GM12864 (cell line): Measurements from ENCODE around the gene IMMP2L.

Experiments
- DNase-seq: peaks from one replicate; pipeline ENCODE4 v3.0.0-alpha.2; 2011; ENCODE audit warnings: low read depth
- H3K4me3 ChIP-seq: 2 replicates; pipeline ENCODE4 v1.5.1; 2011; ENCODE audit warnings: mild to moderate bottlenecking, low read depth, low read length, control low read depth
- CTCF ChIP-seq: IDR thresholded peaks from 2 replicates; pipeline ENCODE4 v1.5.1; 2011; ENCODE audit warnings: low read depth, mild to moderate bottlenecking, moderate library complexity, low read length, control low read depth, inconsistent platforms; ENCODE audit errors: missing control alignments

The IMMP2L gene

GRCh38 chr7:110813986-110814385 lies 748.3 kb downstream of the IMMP2L start:
- TF ChIP-seq CTCF: no peak
- DNase-seq: no peak
- H3K4me3 ChIP-seq: no peak overlapping the region

GRCh38 chr7:110809832-110810231 lies 752.5 kb downstream of the IMMP2L start:
- no peak for TF ChIP-seq CTCF
- no peak for DNase-seq
- H3K4me3 ChIP-seq: no peak overlapping the region

- DNase-seq: no peak
These were observed 753.9 kb downstream of the IMMP2L start for GRCh38 chr7:110808361-110808760.

GRCh38 chr7:110804501-110804900 lies 757.8 kb downstream of the IMMP2L start:
- DNase-seq: no peak
- no peak for TF ChIP-seq CTCF
- H3K4me3 ChIP-seq: no peak overlapping the region

More at GRCh38 chr7:110808361-110808760, 753.9 kb downstream of the IMMP2L start:
- TF ChIP-seq CTCF: no peak
- H3K4me3 ChIP-seq: no peak overlapping the region

GRCh38 chr7:110803602-110804143 lies 758.6 kb downstream of the IMMP2L start:
- H3K4me3 ChIP-seq: no peak overlapping the region
- no peak for DNase-seq
- no peak for TF ChIP-seq CTCF

GRCh38 chr7:110801502-110801901 lies 760.8 kb downstream of the IMMP2L start:
- no peak for DNase-seq
- no peak for TF ChIP-seq CTCF
- no peak overlapping the region for H3K4me3 ChIP-seq

- H3K4me3 ChIP-seq: no peak overlapping the region
- TF ChIP-seq CTCF: no peak
- DNase-seq: no peak
These were observed 761.3 kb downstream of the IMMP2L start for GRCh38 chr7:110800984-110801383.
